Measurements from ENCODE around the gene STEAP3.

The STEAP3 gene

GRCh38 chr2:119198240-119198840, 25.3 kb upstream of the STEAP3 start:
- FAIRE-seq: no peak

DNA sequence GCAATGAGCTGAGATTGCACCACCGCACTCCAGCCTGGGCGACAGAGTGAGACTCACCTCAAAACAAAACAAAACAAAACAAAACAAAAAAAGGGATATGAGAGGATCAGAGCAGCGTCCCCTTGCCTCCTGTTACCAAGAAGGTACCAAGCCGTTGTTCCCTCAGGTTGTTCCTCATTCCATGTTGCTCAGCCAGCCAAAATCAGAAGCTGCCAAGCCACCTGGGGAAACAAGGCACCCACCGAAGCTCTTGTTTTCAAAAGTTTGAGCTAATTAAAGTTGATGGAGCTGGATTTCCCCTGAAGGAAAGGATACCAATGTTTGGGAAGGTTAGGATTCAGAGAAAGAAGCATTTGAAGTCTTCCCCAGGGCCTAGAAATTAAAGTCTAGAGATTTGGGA, 21.8 kb upstream of the STEAP3 start:
- FAIRE-seq: no peak

GRCh38 chr2:119202610-119203310, 20.9 kb upstream of the STEAP3 start:
- FAIRE-seq: no peak

DNA sequence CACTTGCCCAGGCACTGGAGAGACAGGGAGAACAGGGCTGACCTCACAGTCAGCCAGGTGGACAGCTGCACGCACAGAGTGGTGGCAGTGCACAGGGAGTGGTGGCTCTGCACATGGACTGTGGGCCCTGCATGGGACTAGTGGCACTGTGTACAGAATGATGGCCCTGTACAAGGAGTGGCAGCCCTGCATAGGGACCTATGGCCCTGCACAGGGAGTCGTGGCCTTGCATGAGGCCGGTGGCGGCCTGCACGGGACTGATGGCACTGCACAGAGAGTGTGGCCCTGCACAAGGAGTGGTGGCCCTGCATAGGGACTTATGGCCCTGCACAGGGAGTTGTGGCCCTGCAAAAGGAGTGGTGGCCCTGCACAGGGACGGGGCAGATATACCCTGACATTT, 19.1 kb upstream of the STEAP3 start:
- FAIRE-seq: no peak

- no peak for FAIRE-seq
These were observed 18.5 kb upstream of the STEAP3 start for GRCh38 chr2:119205001-119205706.

DNA sequence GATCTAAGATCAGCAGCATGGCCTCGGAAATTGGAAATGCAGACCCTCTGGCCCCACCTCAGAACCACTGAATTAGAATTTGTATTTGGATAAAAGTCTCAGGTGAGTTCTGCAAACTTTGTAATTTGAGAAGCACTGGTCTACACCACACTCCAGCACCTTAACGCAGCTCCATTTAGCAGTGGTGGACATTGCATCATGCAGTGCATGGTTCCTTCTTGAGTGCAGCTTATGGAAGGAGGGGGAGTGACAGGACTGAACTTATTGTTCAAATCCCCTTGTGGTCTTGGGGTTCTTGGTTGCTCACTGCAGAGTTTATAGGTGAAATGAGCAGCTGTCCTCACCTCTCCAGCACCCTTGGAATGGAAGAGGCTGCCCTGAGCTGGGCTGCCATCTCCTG, 17.4 kb upstream of the STEAP3 start:
- no peak for FAIRE-seq

DNA sequence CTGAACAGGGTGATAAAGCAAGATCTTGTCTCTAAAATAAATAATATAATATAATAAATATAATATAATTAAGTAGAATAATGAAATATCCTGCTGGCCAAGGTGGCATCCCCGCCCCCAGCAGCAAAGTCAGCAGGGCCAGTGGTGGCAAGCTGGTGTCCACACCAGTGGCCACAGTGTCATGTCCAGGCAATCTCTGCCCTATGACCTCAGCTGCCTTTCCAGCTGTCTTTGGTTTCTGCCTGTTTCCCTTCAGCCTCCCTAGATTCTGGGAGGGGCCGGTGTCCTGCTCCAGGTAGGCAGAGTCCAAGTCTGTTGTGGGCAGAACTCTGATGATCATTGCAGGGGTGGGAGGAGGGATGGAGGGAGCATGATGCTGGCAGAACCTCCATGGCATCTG, 16.2 kb upstream of the STEAP3 start:
- FAIRE-seq: no peak

DNA sequence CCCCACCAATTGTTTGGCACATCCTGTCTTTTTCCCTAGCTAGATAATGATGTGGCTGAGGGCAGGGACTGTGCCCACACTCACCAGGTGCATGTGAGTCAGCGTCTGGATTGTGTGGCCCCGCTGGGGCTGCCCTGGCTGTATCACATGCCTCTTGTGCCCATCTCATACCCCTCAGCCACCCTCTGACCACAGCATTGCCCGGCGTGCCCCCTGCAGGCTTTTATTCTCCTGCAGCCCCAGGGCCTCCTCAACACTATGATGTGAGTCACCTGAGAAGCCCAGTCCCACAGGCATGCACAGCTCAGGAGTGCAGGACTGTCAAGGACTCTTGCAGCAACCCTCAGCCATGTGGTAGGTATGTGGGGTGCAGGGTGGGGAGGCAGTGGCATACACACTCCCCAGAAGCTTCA, 14.8 kb upstream of the STEAP3 start:
- no peak for FAIRE-seq

- FAIRE-seq: no peak
These were observed 11.4 kb upstream of the STEAP3 start for GRCh38 chr2:119212139-119212800.

- FAIRE-seq: no peak
These were observed 9.1 kb upstream of the STEAP3 start for GRCh38 chr2:119214453-119215037.

GRCh38 chr2:119216994-119217393, 6.6 kb upstream of the STEAP3 start:
- FAIRE-seq: no peak

DNA sequence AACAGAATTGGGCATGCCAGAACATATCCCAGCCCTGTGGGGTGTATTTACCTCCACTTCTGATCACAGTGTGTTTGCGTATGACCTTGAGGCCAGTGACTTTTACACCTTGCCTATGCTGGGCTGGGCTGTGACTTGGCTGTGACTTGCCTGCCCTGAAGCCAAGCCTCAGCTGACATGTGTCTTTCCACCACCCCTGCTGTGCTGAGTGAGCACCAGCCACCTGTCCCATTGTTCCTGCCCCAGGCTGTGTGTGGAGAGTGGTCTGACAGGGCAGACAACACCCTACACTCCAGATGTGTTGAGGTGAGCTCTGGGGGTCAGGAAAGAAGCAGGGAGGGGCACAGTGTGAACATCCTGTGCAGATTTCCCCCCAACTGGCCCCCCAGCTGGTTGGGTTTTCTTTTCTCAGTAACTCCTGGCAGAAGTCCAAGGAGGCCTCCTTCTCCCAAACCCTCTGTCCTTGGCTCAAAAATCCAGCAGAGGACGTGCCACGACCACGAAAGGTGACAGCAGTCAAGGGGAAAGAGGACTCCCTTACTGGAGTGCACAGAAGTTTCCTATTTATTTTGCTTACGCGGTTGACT, 5.1 kb upstream of the STEAP3 start:
- FAIRE-seq: no peak

DNA sequence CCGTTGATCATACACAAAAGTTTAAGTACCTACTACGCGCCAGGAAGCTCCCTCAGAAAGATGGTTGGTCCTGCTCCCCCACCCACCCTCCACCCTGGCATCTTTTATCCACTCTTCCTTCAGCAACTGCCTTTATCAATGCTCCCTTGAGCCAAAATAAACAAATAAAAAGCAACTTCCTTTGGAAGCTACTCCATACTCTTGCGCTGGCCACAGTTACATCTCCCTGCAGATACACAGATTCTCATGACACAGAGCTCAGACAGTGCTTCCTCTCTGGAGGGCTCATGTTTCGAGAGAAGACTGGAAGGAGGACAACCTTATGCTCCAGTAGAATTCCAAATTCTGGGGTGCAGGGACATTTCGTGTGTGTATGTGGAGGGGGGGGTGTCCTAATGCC, 3.8 kb upstream of the STEAP3 start:
- FAIRE-seq: no peak

- FAIRE-seq: no peak
These were observed 2.8 kb upstream of the STEAP3 start for GRCh38 chr2:119220720-119221301.

DNA sequence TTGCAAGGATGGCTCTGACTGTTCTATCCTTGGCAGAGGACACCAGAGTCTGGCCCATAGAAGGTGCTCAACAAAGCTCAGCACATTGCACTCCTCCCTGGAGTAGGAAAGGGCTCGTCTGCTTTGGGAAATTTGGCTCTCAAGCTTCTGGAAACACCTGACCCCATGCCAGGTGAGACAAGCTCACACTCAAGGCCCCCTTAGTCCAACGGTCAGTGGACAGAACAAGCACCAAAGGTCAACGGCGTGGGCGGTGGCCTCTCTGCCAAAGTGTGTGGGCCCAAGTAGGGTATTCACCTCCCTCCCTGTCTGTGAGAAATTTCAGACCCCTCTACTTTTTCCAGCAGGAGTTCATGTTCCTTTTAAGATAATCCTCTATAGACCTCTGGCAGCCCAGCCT, 2.0 kb upstream of the STEAP3 start:
- no peak for FAIRE-seq

DNA sequence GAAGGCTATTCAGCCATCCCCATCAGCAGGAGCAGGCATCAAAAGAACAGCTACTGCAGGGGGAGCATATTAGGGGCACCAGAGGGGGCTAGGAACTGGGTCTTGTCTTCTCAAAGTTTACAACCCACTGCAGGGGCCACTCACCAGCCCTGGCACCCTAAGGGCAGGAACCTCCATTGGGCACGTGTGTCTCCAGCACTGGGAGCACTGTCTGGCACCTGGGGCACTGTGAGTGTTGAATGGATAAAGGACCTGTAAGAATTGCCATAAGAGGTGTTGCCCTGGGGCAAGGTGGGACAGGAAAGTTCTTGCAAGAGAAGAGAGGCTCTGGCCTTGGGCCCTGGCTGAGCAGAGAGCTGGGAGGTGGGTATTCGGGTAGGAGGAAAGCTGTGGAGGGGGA, 1.4 kb upstream of the STEAP3 start:
- no peak for FAIRE-seq

DNA sequence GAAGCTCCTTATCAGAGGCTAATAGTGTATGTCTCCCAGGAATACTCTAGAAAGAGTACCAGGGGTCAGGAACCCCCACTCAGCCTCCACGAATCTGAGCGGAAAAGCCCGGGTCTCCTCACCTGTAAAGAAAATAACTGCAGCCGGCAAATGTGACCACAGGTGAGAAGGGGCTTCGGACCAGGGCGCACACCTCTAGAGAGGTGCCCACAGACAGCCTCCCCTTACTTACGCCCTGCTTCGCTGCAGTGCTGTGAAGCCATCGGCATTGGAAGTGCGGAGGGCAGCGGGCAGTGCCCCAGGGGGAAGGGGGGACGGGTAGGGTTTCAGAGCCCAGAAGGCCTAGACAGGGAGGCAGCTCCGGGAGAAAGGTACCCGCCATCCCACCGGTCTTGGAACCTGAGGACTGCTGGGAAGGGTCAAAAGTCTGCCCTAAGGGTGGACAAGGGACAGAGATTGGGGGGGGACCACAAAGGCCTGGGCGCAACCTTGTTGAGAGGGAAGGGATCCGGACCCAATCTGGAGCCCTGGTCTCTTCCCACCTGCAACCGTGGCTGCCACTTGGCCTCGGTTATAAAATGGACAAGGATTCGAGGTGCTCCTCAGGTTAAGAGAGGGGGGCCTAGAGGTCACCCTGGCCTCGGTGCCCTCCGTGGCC, 642 bp upstream of the STEAP3 start:
- no peak for FAIRE-seq

DNA sequence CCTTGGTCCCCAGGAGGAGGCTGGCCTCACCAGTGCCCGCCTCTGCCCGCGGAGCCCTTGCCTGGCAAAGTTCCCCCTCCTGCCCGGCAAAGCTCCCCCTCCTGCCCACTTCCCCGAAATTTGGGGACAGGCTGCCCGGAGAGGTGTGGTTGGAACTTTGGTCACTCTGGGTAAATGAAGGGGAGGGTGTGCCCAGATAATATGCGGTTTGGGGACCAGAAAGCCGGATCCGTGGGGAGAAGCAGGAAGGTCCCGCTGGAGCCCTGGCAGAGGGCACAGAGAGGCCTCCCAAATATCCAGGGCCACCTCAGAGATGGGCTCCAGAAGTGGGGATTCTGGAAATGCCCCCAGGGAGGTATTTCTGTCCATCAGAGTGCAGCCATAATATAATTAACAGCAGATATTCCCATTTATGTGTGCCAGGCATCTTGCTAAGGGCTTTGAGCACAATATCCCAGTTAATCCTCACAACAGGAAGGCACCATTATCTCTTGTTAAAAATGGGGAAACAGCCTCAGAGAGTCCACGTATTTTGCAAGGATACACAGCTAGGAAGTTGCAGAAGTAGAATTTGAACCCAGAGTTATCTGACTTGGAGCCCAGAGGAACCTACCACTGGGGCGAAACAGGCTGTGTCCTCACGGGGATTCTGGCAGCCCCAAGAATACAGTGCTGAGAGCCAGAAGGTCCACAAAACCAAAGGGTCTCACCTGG, 914 bp downstream of the STEAP3 start:
- FAIRE-seq: no peak

DNA sequence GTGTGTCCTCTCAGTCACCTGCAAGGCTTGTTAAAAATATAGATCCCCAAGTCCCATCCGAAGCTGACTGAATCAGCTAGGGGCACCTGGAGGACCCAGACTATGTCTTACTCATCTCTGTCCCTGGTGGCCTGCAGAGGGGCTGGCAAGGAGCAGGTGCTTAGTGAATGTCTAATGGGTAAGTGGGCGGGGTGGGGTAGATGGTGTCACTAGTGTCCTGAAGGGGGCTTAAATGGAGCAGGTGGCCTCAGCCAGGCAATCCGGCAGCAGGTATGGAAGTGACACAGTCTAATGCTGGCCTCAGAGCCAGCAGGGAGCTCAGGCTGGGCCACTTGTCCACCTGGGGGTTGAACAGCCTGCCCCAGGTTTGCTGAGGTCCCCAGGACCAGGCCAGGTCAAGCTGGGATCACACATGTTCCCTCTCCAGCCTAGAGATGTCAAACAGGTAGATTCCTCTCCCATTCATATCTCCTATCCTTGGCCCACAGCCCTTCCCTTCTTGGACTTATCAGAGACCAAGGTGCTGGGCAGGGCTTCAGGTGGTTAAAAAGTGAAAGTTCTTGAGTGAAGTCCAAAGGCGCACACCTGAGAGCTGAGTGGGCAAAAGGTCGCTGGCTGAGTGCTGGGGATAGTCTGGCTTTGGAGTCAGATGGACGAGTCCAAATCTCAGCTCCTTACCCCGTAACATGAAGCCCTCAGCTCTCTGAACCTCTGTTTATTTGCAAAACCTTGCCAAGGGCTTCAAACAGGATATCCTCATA, 1.7 kb downstream of the STEAP3 start:
- no peak for FAIRE-seq

DNA sequence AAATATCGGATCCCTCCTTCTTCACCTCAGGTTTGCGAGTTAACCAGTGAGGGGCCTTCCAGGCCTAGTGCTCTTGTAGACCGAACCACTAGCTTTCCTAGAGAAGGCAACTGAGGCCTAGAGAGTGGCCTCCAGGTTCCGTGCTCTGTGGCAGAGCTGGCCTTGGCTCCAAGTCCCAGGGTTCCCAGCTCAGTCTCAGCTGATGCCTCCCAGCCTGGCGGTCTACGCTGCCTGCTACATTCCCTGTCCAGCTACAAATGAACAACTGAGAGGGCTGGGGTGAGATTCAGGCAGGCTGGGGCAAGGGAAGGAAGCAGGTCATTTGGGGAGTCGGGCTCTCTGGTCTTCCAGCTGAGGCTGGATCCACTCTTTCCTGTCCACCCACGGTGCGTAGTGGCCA, 2.3 kb downstream of the STEAP3 start:
- no peak for FAIRE-seq

- no peak for FAIRE-seq
These were observed 3.7 kb downstream of the STEAP3 start for GRCh38 chr2:119227346-119227745.

Measured in colon (tissue), 2 donors.